Erythroblast (primary cell): ENCODE measurements around the gene IL21.

Experiments
- GATA1 ChIP-seq: IDR thresholded peaks from 2 replicates; pipeline ENCODE4 v1.6.1; 2011; ENCODE audit warnings: low read depth, mild to moderate bottlenecking, control low read depth, low read length, moderate library complexity
- POLR2A ChIP-seq: IDR thresholded peaks from 2 replicates; pipeline ENCODE4 v1.6.1; 2011; ENCODE audit warnings: mild to moderate bottlenecking, low read length

DNA sequence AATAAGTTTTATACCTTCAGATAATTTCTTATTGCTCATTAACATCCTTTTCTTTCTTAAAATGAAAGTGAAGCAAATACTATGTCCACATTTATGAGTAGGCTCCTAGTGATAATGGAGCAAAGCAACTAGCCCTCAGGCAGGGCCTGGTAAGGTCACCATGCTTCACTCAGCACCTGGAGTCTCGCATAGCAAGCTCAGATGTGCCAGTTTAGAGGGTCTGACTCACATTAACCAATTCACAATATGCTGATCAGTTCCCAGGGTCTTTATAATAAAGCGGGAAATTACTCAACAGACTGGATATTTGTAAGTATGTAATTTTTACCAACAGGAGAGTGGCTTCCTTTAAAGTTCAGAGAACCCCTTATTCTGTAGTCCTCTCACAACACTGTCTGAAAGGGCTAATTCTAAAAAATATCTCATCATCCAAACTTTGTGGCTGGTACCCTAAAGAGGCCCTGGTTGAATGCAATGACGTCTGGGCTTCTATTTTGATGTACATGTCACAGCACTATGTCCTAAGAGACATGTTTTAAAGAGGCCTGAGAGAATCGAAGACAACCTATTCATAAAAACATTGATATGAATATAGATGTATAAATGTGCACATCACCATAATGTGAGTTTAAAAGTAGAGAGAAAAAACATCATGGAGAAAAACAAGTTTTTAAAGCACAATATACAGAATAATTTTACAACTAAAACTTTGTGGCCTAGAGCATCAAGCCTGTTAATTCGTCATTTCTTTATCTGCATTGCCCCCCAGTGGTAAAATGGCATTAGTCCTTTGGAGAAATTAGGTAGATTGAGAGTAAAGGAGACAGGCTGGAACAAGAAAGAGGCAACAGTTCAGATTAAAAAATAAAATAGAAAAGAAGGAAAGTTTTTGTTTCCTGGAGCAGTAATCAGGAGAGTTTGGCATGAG, 44.3 kb downstream of the IL21 start:
- TF ChIP-seq POLR2A = no peak
- TF ChIP-seq GATA1 = no peak
